HL-60 (cell line): Measurements from ENCODE around the gene PDE3A.

Experiments used
- GABPA ChIP-seq: IDR thresholded peaks from 2 replicates; pipeline ENCODE4 v1.6.1; 2012; ENCODE audit warnings: low read depth
- POLR2AphosphoS5 ChIP-seq: IDR thresholded peaks from 2 replicates; pipeline ENCODE4 v1.6.1; 2012; ENCODE audit warnings: low read depth
- TF ChIP-seq, protein P1 (sequence below): IDR thresholded peaks from one replicate; pipeline ENCODE4 v1.5.1; 2011; ENCODE audit warnings: low read length, control low read depth, inconsistent platforms; ENCODE audit not compliant: insufficient read depth
- TF ChIP-seq, protein P2 (sequence below): IDR thresholded peaks from 2 replicates; pipeline ENCODE4 v1.6.1; 2012; ENCODE audit warnings: low read depth; ENCODE audit not compliant: insufficient replicate concordance

DNA sequence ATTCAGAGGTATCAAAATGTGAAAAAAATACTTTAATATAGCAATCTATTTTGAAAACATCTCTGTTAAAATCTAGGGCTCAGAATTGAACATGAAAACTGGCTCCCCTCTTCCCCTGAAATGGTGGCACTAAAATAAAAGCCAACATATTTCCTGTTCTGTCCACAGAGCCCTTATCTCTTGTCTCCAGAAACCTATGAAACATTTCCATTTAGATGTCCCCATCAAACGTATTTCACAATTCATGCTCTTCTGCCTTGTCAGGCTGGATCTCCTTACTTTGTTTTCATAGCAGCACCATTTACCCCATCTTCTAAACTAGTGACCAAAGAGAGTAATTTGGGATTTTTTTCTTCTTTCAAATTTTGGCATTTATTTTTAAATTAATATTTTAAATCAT, 42.4 kb downstream of the PDE3A start:
- TF ChIP-seq, protein P1, sequence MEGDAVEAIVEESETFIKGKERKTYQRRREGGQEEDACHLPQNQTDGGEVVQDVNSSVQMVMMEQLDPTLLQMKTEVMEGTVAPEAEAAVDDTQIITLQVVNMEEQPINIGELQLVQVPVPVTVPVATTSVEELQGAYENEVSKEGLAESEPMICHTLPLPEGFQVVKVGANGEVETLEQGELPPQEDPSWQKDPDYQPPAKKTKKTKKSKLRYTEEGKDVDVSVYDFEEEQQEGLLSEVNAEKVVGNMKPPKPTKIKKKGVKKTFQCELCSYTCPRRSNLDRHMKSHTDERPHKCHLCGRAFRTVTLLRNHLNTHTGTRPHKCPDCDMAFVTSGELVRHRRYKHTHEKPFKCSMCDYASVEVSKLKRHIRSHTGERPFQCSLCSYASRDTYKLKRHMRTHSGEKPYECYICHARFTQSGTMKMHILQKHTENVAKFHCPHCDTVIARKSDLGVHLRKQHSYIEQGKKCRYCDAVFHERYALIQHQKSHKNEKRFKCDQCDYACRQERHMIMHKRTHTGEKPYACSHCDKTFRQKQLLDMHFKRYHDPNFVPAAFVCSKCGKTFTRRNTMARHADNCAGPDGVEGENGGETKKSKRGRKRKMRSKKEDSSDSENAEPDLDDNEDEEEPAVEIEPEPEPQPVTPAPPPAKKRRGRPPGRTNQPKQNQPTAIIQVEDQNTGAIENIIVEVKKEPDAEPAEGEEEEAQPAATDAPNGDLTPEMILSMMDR = no peak
- TF ChIP-seq POLR2AphosphoS5 = no peak
- TF ChIP-seq GABPA = no peak
- TF ChIP-seq, protein P2, sequence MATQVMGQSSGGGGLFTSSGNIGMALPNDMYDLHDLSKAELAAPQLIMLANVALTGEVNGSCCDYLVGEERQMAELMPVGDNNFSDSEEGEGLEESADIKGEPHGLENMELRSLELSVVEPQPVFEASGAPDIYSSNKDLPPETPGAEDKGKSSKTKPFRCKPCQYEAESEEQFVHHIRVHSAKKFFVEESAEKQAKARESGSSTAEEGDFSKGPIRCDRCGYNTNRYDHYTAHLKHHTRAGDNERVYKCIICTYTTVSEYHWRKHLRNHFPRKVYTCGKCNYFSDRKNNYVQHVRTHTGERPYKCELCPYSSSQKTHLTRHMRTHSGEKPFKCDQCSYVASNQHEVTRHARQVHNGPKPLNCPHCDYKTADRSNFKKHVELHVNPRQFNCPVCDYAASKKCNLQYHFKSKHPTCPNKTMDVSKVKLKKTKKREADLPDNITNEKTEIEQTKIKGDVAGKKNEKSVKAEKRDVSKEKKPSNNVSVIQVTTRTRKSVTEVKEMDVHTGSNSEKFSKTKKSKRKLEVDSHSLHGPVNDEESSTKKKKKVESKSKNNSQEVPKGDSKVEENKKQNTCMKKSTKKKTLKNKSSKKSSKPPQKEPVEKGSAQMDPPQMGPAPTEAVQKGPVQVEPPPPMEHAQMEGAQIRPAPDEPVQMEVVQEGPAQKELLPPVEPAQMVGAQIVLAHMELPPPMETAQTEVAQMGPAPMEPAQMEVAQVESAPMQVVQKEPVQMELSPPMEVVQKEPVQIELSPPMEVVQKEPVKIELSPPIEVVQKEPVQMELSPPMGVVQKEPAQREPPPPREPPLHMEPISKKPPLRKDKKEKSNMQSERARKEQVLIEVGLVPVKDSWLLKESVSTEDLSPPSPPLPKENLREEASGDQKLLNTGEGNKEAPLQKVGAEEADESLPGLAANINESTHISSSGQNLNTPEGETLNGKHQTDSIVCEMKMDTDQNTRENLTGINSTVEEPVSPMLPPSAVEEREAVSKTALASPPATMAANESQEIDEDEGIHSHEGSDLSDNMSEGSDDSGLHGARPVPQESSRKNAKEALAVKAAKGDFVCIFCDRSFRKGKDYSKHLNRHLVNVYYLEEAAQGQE = no peak
